GM12872 (cell line): ENCODE measurements around the gene MED26.

Experiments
- CTCF ChIP-seq: IDR thresholded peaks from 3 replicates; pipeline ENCODE4 v1.5.1; 2011; ENCODE audit warnings: low read depth, mild to moderate bottlenecking, low read length, moderate library complexity; ENCODE audit not compliant: insufficient read depth

Gene MED26

DNA sequence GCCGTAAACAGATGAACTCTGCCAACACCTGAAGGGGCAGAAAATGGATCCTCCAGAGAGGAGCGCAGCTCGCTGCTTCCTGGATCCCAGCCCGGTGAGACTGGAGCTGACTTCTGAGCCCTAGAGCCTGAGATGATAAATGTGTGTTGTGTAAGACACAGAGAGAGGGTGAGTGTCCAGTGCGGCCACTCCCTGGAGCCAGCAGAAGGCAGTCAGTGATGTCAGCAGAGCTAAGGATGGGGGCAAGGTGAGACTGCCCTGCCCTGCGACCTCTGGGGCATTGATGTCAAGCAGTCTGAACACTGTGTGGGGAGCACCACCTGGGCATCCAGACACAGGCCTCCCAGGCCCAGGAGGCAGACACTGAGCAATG lies 46.0 kb downstream of the MED26 start:
- no peak for TF ChIP-seq CTCF

DNA sequence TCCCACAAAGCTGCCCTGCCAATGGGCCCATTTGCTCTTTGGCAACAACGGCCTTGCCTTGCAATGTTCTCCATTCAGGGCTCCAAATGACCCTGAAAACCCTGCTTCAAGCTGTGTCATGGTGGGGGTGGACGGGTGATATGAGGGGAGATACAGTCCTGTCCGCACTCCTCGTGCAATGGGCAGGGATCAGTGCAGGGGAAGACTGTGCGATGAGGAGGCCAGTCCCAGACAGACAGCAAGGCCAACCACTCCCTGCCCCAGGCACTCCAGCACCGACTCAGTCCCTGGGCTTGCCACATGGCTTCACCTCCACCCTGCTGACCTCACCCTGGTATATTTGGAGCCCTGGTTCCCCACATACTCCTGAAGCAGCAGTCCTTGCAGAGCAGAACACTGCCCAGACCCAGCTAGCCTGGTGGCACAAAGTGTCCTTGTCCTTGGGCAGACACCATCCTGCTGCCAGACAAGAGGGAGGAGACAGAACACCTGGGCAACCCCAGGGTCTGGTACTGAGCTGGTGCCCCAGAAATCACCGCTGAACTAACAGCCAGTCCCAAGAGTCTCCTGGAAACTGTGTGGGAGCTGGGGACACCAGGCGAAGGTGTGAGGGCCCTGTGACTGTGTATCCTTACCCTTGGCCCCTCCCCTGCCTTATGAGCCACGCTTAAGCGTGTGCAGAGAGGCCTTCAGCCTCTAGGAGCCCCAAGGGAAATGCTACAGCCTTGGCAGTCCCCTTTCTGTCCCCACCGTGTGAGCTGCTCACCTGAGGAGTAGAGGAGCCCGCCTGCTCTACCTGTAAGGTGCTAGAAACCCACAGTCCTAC lies 46.6 kb downstream of the MED26 start:
- peak; percentile 11; the same call in 1 of the 3 replicates for TF ChIP-seq CTCF

- TF ChIP-seq CTCF: no peak
Measured at GRCh38 chr19:16579381-16579780, 48.6 kb downstream of the MED26 start.

DNA sequence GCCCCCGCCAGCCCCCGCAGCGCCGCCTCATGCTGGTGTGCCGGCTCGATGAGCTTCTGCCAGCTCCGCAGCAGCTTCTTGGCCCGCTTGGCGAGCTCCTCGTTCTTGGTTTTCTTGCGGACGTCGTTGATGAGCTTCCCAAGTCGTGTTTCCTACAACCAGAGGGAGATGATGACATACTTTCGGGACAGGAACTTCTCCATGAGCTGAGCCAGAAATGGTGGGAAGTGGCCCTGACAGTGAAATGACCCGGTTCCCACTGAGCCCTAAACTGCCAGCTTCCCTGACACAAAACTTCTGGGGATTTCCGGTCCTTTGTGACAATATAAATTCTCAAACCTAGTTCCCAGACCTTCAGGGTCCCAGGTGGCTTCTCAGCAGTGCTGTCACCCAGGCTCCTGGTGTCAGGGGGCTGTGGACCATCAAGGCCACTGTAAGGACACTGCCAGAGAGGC lies 50.4 kb downstream of the MED26 start:
- TF ChIP-seq CTCF: no peak

DNA sequence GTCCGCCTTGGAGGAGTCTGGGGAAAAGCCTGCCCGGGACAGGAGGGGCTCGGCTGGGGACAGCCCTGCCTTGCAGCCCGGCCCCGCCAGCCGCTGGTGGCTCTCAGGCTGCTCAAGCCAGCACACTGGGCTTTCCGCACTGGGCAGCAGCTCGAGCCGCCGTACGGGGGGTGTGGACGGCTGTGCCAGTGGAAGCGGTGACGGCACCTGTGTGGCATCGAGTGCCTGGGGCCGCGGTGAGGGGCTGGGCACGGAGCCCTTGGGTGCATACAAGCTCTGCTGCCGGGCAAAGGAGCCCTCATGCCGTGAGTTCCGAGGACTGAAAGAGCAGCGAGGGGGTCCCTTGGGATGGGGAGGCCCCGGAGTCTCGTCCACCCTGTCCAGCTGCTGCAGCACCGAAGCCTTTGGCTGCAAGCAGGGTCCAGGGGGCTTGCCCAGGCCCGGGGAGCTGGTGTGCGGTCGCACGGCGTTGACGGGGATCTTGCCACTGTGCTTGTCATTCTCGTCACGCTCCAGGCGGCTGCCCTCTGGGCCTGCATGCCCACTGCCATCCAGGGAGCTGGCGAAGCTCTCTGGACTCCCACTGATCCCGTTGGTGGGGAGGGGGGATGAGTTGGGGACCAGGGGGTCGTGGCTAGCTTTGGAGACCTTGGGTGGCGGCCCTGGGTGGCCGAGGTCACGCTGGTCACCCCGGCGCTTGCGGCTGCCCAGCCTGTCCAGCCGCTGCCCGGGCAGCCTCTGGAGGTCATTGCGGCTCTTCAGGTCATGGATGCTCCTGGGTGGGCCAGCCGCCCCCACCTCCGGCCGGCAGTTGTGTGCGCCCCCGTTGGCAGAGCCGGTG lies 51.1 kb downstream of the MED26 start:
- TF ChIP-seq CTCF: no peak

GRCh38 chr19:16575861-16576689 lies 51.9 kb downstream of the MED26 start:
- no peak for TF ChIP-seq CTCF

GRCh38 chr19:16575282-16575681 lies 52.7 kb downstream of the MED26 start:
- no peak for TF ChIP-seq CTCF
